Stimulated activated naive CD4-positive, alpha-beta T cell (primary cell): Measurements from ENCODE around the gene ATP4B.
A peak's percentile ranks its signal among the peaks of the same experiment; 100 is the strongest.

Experiments
- DNase-seq, 6 experiments: peaks; one replicate each; lab custom pipeline; 2025; lab: John Stamatoyannopoulos, UW

The ATP4B gene

GRCh38 chr13:113656003-113656588, 1.9 kb downstream of the ATP4B start:
- no peak for DNase-seq

GRCh38 chr13:113655346-113656002, 2.5 kb downstream of the ATP4B start:
- DNase-seq: no peak

- no peak for DNase-seq
These were observed 3.2 kb downstream of the ATP4B start for GRCh38 chr13:113654591-113655345.

GRCh38 chr13:113654175-113654560, 3.8 kb downstream of the ATP4B start:
- DNase-seq: no peak

GRCh38 chr13:113653264-113654174, 4.5 kb downstream of the ATP4B start:
- no peak for DNase-seq

GRCh38 chr13:113652404-113653263, 5.4 kb downstream of the ATP4B start:
- no peak for DNase-seq

- DNase-seq: no peak
These were observed 6.2 kb downstream of the ATP4B start for GRCh38 chr13:113651511-113652403.

GRCh38 chr13:113650731-113651148, 7.3 kb downstream of the ATP4B start:
- DNase-seq: no peak

- DNase-seq: no peak
These were observed 7.7 kb downstream of the ATP4B start for GRCh38 chr13:113650275-113650674.

- DNase-seq: no peak
These were observed 8.8 kb downstream of the ATP4B start for GRCh38 chr13:113649212-113649611.

GRCh38 chr13:113648216-113648610, 9.8 kb downstream of the ATP4B start:
- no peak for DNase-seq

GRCh38 chr13:113647351-113648215, 10.4 kb downstream of the ATP4B start:
- no peak for DNase-seq

GRCh38 chr13:113646921-113647340, 11.1 kb downstream of the ATP4B start:
- peak in 2 of 6 experiments; percentile 20 to 38 for DNase-seq

- DNase-seq: peak in 2 of 6 experiments; percentile 10 to 38
These were observed 11.6 kb downstream of the ATP4B start for GRCh38 chr13:113646376-113646775.

- DNase-seq: no peak
These were observed 12.7 kb downstream of the ATP4B start for GRCh38 chr13:113645329-113645728.

- no peak for DNase-seq
These were observed 13.2 kb downstream of the ATP4B start for GRCh38 chr13:113644800-113645199.

GRCh38 chr13:113643593-113643992, 14.4 kb downstream of the ATP4B start:
- DNase-seq: no peak

- DNase-seq: no peak
These were observed 15.4 kb downstream of the ATP4B start for GRCh38 chr13:113642563-113642962.

GRCh38 chr13:113641426-113641825, 16.6 kb downstream of the ATP4B start:
- no peak for DNase-seq
